K562 (cell line): ENCODE measurements around the gene CEP135.

Source experiments
- ARID4B ChIP-seq: sonication (generic); formaldehyde crosslinking; IDR thresholded peaks from 2 replicates; pipeline ENCODE4 v1.8.0; 2022; ENCODE audit warnings: mild to moderate bottlenecking, missing genetic modification reagents
- CTCF ChIP-seq, 3 experiments: IDR thresholded peaks in 2 of 3; conservative IDR thresholded peaks in 1 of 3; 2 replicates each; pipeline ENCODE4 v1.5.1; 2011 to 2012; ENCODE audit warnings: low read length in 3 of 3, mild to moderate bottlenecking in 3 of 3, control low read depth in 2 of 3, improper control_type of control experiment in 1 of 3, inconsistent platforms in 1 of 3, low read depth in 1 of 3, mixed read lengths in 1 of 3, moderate library complexity in 1 of 3; ENCODE audit not compliant: insufficient read depth in 2 of 3
- GATAD2A ChIP-seq: fragments of 450-650 bp; IDR thresholded peaks from 2 replicates; pipeline ENCODE4 v1.6.1; 2017
- MED1 ChIP-seq: sonication (generic); formaldehyde crosslinking; IDR thresholded peaks from 2 replicates; pipeline ENCODE4 v1.8.1; 2023; ENCODE audit warnings: missing genetic modification reagents, borderline replicate concordance
- PCBP1 ChIP-seq: fragments of 200-400 bp; formaldehyde crosslinking; IDR thresholded peaks from 2 replicates; pipeline ENCODE4 v1.6.1; 2018; ENCODE audit warnings: mild to moderate bottlenecking, low read depth, low read length; ENCODE audit not compliant: poor library complexity, severe bottlenecking
- POLR2AphosphoS5 ChIP-seq: IDR thresholded peaks from 2 replicates; pipeline ENCODE4 v1.6.1; 2011; ENCODE audit warnings: mild to moderate bottlenecking, low read depth, low read length, moderate library complexity; ENCODE audit not compliant: control insufficient read depth, insufficient read depth
- POU5F1 ChIP-seq: fragments of 150-350 bp; IDR thresholded peaks from 2 replicates; pipeline ENCODE4 v1.6.1; 2014; ENCODE audit warnings: borderline replicate concordance, low read length, low read depth, mild to moderate bottlenecking; ENCODE audit not compliant: partially characterized antibody
- ZBED1 ChIP-seq: IDR thresholded peaks from 2 replicates; pipeline ENCODE4 v1.6.1; 2014
- ZC3H4 ChIP-seq: sonication (generic); formaldehyde crosslinking; IDR thresholded peaks from 2 replicates; pipeline ENCODE4 v1.9.0; 2021; ENCODE audit warnings: missing genetic modification reagents, borderline replicate concordance
- ZNF3 ChIP-seq: fragments of 250-450 bp; sonication (Bioruptor Pico); IDR thresholded peaks from 2 replicates; pipeline ENCODE4 v1.5.0; 2021; ENCODE audit warnings: mild to moderate bottlenecking, moderate library complexity

- TF ChIP-seq CTCF (IDR thresholded peaks at IDR 0.05 in 2 of 3, conservative IDR thresholded peaks at IDR 0.05 in 1 of 3; ENCODE audit: insufficient read depth in 2 of 3, low read depth in 1 of 3, low read length in 3 of 3) = no peak
- TF ChIP-seq POLR2AphosphoS5 = no peak
- TF ChIP-seq ARID4B (CRISPR knock-in tag) = no peak
- no peak for TF ChIP-seq MED1 (CRISPR knock-in tag)
- no peak for TF ChIP-seq GATAD2A
- TF ChIP-seq ZC3H4 (CRISPR knock-in tag) = no peak
- TF ChIP-seq POU5F1 = no peak
- no peak for TF ChIP-seq ZBED1
- no peak for TF ChIP-seq ZNF3 (CRISPR knock-in tag)
- no peak for TF ChIP-seq PCBP1
These were observed 16.9 kb upstream of the CEP135 start for GRCh38 chr4:55931833-55932232.
